Measurements from ENCODE around the gene NLRP5.
"Not testable (repeated sequence)": the region's sequence is repeated elsewhere in the genome, so short reads cannot be mapped to it uniquely, and the experiment has no call there.

The NLRP5 gene

DNA sequence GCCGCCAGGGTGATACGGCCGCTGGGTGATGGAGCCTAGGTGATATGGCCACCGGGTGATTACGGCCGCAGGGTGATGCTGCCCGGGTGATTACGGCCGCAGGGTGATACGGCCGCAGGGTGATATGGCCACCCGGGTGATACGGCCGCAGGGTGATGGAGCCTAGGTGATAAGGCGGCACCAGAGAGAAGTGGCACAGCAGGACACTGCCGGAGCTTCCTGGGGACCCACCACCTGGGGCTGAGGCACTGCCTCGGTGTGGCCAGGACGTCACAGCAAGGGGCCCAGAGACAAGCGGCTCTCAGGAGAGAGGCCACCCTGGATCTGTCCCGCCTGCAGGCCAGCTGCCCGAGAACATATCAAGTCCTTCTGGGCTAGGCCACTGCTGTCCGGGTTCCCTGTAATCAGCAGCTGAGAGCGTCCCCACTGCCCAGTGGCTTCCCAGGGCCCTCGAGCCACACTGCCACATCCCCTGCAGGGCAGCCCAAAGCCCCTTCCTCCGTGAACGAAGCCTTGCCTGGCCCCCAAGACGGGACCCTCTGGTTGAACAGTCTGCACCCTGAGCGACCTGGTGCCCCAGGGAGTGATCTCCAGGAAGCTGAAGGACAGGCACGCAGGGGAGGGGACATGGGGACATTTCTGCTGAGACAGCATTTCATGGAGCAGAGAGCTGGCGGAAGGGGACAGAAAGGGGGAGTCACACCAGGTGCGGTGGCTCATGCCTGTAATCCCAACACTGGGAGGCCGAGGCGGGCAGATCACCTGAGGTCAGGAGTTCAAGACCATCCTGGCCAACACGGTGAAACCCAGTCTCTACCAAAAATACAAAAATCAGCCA lies 112.4 kb downstream of the NLRP5 start:
- DNase-seq (ENCODE audit: low read depth) = no peak

- no peak for DNase-seq (ENCODE audit: low read depth)
These were observed 113.3 kb downstream of the NLRP5 start for GRCh38 chr19:56099638-56100539.

- no peak for DNase-seq (ENCODE audit: low read depth)
These were observed 114.5 kb downstream of the NLRP5 start for GRCh38 chr19:56101095-56101494.

DNA sequence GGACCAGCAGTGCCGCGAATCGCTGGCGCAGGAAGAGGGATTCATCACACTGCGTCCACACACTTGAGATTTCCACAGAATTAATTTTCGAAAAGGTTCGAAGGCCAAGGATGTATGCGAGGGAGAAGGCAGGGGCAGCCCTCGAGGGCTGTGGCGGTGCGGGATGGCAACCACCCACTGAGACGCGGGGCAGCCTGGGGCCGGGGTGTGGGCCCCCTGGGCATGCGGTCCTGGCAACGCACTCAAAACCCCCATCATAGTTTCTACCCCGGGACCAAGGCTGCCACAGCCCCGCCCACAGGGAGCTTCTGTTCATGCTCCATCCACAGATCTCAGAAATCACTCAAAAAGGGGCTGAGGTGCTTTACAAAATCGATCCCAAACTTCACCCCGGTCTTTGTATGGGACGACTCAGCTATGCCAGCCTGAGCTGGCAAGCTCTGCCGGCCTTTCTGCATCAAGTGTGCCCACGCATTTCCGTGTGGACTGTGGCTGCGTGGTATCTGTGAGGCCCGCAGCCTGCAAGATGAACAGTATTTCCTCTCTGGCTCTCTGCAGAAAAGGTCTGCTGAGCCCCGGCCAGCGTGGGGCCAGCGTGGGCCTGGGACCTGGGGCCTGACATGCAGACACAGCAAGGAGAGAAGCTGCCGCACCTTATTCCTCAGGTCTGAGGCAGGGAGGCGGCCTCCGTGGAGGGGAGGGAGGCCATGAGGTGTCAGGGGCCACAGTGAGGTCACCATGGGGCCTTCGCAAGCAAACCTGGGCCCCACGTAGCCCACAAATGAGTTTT lies 115.4 kb downstream of the NLRP5 start:
- no peak for DNase-seq (ENCODE audit: low read depth)

- no peak for DNase-seq (ENCODE audit: low read depth)
These were observed 116.5 kb downstream of the NLRP5 start for GRCh38 chr19:56103027-56103614.

GRCh38 chr19:56104423-56104822 lies 117.8 kb downstream of the NLRP5 start:
- no peak for DNase-seq (ENCODE audit: low read depth)

DNA sequence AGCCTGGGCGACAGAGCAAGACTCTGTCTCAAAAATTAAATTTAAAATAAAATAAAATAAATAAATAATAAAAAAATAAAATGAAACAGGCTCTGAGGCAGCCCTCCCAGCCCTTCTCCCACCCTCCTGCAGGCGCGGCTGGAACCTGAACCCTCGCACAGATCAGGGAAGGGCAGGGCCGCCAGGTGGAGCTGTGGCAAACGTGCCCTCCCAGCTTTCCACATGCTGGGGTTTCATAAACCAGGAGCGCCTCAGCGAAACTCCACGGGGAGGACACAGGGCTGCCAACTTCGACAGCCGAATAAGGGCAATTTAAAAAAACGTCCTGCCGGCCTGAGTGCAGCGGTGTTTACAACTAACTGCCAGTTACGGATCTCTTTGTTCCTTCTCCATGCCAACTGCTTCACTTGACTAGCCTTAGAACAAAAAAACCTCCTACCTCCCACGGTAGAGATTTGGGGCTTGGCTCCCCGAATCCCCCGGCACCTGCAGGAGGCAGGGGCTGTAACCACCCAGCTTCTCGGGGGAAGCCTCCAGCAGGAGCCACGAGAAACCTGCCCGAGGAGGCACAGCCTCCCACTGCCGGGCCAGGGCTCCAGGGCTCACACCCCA lies 118.6 kb downstream of the NLRP5 start:
- DNase-seq (ENCODE audit: low read depth) = peak; percentile 25

DNA sequence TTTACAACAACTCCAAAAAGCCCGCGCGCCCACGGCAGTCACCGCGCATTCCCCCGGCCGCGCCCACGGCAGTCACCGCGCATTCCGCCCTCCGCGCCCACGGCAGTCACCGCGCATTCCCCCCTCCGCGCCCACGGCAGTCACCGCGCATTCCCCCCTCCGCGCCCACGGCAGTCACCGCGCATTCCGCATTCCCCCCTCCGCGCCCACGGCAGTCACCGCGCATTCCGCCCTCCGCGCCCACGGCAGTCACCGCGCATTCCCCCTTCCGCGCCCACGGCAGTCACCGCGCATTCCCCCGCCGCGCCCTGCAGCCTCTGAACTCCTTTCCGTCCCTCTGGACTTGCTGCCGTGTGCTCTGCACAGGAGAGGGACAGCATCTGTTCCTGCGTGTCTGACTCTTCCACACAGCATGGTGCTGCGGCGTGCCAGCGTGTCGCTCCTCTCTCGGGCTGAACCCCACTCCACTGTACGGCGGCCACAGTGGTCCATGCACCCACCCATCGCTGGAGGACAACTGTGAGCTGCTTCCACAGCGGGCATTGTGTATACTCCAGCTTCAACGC lies 119.3 kb downstream of the NLRP5 start:
- not testable (repeated sequence) for DNase-seq (ENCODE audit: low read depth)

GRCh38 chr19:56106397-56106849 lies 119.8 kb downstream of the NLRP5 start:
- DNase-seq (ENCODE audit: low read depth) = no peak

DNA sequence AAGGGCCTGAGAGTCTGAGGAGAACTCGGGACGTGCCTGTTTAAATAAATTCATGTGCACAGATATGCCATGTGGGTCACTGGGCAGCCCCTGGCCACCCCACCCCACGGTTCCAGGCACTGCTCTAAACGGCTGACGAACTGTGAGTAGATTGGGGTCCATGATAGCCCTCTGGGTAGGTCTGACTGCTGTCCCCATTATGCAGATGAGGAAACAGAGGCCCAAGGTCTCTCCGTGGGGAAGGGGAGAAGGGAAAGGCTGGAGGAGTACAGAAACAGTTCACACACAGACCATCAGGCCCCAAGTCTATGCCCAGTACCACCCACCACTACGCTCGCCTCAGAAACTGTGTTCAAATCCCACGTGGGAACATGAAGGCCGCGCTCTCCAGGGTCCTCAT lies 120.4 kb downstream of the NLRP5 start:
- no peak for DNase-seq (ENCODE audit: low read depth)

GRCh38 chr19:56107626-56108351 lies 121.2 kb downstream of the NLRP5 start:
- no peak for DNase-seq (ENCODE audit: low read depth)

DNA sequence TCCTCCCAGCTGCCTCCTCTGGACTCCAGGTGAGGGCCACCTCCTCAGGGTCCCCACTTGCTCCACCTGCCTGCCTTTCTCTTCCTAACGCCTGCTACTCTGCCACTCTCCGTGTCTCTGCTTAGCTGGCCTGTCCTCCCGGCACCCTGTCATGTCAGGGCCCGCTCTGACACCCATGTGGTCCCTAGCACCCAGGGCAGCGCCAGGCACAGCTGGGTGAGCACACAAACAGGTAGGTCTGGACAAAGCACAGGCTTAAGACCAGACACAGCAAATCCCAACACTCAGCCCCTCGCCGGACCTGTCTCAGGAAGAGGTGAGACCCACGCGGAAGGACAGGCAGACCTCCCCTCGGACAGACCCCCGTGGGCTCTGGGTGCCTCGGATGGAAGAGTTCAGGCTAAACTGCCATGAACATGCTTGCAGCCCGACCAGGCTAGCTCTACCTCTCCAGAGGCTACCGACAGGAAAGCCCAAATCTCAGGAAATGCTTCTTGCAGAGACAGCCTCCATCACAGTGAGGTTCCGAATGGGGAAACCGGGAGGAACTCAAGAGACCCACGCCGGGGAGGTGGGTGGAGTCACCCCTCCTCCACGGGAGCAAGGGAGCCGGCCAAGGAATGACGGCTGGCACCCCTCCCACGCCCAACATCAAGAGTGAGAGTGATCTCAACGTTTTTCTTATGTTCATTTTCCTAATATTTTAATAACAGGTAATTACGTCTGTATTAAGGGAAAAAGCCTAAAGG lies 122.0 kb downstream of the NLRP5 start:
- no peak for DNase-seq (ENCODE audit: low read depth)

DNA sequence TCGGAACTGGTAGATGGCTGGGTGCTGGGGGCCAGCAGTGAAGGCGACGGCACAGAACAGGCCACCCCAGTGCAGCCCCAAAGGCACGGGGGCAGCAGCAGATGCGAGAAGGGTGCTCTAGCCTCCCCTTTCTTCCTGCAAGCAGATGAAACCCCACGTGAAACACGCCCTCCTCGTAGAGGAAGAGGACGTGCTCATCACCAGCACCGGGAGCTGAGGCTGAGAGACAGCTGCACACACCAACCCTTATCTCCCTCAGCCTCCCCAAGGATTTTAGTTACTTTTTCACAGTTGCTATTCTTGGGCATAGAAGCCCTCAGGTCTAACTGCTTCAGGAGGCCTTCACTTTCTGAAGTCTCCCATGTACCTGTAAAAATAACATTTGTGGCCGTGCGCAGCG lies 122.7 kb downstream of the NLRP5 start:
- no peak for DNase-seq (ENCODE audit: low read depth)

GRCh38 chr19:56110515-56111448 lies 124.2 kb downstream of the NLRP5 start:
- no peak for DNase-seq (ENCODE audit: low read depth)
